ENCODE data around the gene INTS13.
A peak's percentile ranks its signal among the peaks of the same experiment; 100 is the strongest.

GRCh38 chr12:26937863-26938700, at the start of gene INTS13, which contains the start of gene FGFR1OP2:
- TF ChIP-seq SMC3 (IDR thresholded peaks at IDR 0.05; ENCODE audit: low read depth, low read length) (no peak), CTCF (conservative IDR thresholded peaks at IDR 0.05; ENCODE audit: low read depth, low read length) (no peak), POLR2A (IDR thresholded peaks at IDR 0.05; ENCODE audit: low read depth, low read length) (peak; percentile 97), RCOR1 (IDR thresholded peaks at IDR 0.05; ENCODE audit: insufficient replicate concordance, low read length) (no peak)

Measured in IMR-90 (cell line).